Measurements from ENCODE around the gene TBX22.
"Not testable (repeated sequence)": the region's sequence is repeated elsewhere in the genome, so short reads cannot be mapped to it uniquely, and the experiment has no call there.

TBX22 gene

GRCh38 chrX:80022363-80023031 is 7.9 kb downstream of the TBX22 start:
- no peak for DNase-seq (ENCODE audit: low spot score)
- TF ChIP-seq, protein P1, sequence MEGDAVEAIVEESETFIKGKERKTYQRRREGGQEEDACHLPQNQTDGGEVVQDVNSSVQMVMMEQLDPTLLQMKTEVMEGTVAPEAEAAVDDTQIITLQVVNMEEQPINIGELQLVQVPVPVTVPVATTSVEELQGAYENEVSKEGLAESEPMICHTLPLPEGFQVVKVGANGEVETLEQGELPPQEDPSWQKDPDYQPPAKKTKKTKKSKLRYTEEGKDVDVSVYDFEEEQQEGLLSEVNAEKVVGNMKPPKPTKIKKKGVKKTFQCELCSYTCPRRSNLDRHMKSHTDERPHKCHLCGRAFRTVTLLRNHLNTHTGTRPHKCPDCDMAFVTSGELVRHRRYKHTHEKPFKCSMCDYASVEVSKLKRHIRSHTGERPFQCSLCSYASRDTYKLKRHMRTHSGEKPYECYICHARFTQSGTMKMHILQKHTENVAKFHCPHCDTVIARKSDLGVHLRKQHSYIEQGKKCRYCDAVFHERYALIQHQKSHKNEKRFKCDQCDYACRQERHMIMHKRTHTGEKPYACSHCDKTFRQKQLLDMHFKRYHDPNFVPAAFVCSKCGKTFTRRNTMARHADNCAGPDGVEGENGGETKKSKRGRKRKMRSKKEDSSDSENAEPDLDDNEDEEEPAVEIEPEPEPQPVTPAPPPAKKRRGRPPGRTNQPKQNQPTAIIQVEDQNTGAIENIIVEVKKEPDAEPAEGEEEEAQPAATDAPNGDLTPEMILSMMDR (IDR thresholded peaks at IDR 0.05; ENCODE audit: extremely low read depth, insufficient read depth, missing control alignments), result no peak
- in situ Hi-C loops (cut with MboI; ENCODE audit: low pct_unique_long_range_greater_than_20kb, low sequenced_read_pairs, unreplicated experiment), result no loop called here

DNA sequence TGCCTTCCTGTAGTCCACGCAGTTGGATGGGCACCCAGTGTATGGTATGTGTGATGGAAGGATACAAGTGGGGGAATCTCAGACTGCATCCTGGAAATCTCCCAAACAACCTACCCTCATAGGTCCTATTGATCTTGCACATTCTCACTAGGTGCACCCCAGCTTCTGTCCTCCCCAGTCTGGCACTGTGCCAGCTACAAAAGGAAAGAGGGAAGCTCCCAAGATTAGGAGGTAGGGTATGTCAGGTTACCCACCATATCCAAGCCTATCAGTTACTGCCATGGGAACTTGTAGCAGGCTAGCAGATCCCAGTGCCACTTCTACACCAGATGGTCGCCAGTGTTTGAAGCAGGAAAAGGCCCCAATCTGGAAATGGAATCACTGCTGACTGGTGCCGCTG is 11.6 kb downstream of the TBX22 start:
- DNase-seq (ENCODE audit: low spot score), result no peak
- in situ Hi-C loops (cut with MboI; ENCODE audit: low pct_unique_long_range_greater_than_20kb, low sequenced_read_pairs, unreplicated experiment), result no loop called here
- TF ChIP-seq, protein P1 (IDR thresholded peaks at IDR 0.05; ENCODE audit: extremely low read depth, insufficient read depth, missing control alignments), result no peak

DNA sequence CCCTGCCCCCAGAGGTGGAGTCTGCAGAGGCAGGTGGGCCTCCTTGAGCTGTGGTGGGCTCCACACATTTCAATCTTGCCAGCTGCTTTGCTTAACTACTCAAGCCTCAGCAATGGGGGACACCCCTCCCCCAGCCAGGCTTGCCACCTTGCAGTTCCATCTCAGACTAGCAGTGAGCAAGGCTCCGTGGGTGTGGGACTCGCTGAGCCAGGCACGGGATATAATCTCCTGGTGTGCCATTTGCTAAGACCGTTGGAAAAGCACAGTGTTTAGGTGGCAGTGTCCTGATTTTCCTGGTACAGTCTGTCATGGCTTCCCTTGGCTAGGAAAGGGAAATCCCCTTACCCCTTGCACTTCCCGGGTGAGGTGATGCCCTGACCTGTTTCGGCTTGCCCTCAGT is 51.6 kb downstream of the TBX22 start:
- DNase-seq (ENCODE audit: low spot score); in situ Hi-C loops (cut with MboI; ENCODE audit: low pct_unique_long_range_greater_than_20kb, low sequenced_read_pairs, unreplicated experiment): not testable (repeated sequence)

GRCh38 chrX:80075625-80076024 is 61.1 kb downstream of the TBX22 start:
- DNase-seq (ENCODE audit: low spot score); in situ Hi-C loops (cut with MboI; ENCODE audit: low pct_unique_long_range_greater_than_20kb, low sequenced_read_pairs, unreplicated experiment): not testable (repeated sequence)

Data from GM13977 (cell line).